GM13976 (cell line): ENCODE measurements around the gene TAS2R46.
"Not testable (repeated sequence)": the region's sequence is repeated elsewhere in the genome, so short reads cannot be mapped to it uniquely, and the experiment has no call there.

ENCODE experiments used
- DNase-seq: peaks from one replicate; pipeline ENCODE4 v3.0.0; 2012; ENCODE audit warnings: low spot score
- CTCF ChIP-seq: IDR thresholded peaks from 2 replicates; pipeline ENCODE4 v1.5.1; 2012; ENCODE audit warnings: borderline replicate concordance, mild to moderate bottlenecking; ENCODE audit not compliant: insufficient read depth; ENCODE audit errors: extremely low read depth, missing control alignments, control extremely low read depth
- in situ Hi-C: fragments of 300-500 bp; cut with MboI; formaldehyde crosslinking; loops from one replicate; pipeline ENCODE4 v1.12.0; 2022; ENCODE audit warnings: low sequenced_read_pairs, mixed read lengths, inconsistent platforms; ENCODE audit not compliant: unreplicated experiment

TAS2R46 gene

GRCh38 chr12:11039171-11039570, 22.9 kb downstream of the TAS2R46 start:
- TF ChIP-seq CTCF = no peak
- no peak for DNase-seq
- in situ Hi-C loops = no loop called here

GRCh38 chr12:11033959-11034358, 28.1 kb downstream of the TAS2R46 start:
- in situ Hi-C loops, DNase-seq: not testable (repeated sequence)

- in situ Hi-C loops = no loop called here
- TF ChIP-seq CTCF = no peak
- DNase-seq = no peak
Measured at GRCh38 chr12:11031307-11031706, 30.8 kb downstream of the TAS2R46 start, which contains the start of gene TAS2R31. TAS2R31 (minus strand) TSS chr12:11031407; CDS start chr12:11031335, 72 bp downstream.

- TF ChIP-seq CTCF = no peak
- DNase-seq = no peak
- in situ Hi-C loops = no loop called here
Measured at GRCh38 chr12:11026118-11026517, 36.0 kb downstream of the TAS2R46 start.

- in situ Hi-C loops = no loop called here
- no peak for DNase-seq
- TF ChIP-seq CTCF = no peak
Measured at GRCh38 chr12:11023387-11023786, 38.7 kb downstream of the TAS2R46 start.

- DNase-seq = no peak
- no peak for TF ChIP-seq CTCF
- in situ Hi-C loops = no loop called here
Measured at GRCh38 chr12:11022520-11022919, 39.6 kb downstream of the TAS2R46 start, which contains the start of gene TAS2R19. TAS2R19 (minus strand) TSS chr12:11022620; CDS start chr12:11022571, 49 bp downstream.

- in situ Hi-C loops = no loop called here
- TF ChIP-seq CTCF = no peak
- DNase-seq = no peak
Measured at GRCh38 chr12:11016937-11017336, 45.2 kb downstream of the TAS2R46 start.
